ENCODE results near the gene RASSF7.

Gene RASSF7

GRCh38 chr11:587546-587945 lies 26.8 kb downstream of the RASSF7 start:
- DNase-seq, result no peak

- DNase-seq, result no peak
These were observed 27.2 kb downstream of the RASSF7 start for GRCh38 chr11:587978-588380.

DNA sequence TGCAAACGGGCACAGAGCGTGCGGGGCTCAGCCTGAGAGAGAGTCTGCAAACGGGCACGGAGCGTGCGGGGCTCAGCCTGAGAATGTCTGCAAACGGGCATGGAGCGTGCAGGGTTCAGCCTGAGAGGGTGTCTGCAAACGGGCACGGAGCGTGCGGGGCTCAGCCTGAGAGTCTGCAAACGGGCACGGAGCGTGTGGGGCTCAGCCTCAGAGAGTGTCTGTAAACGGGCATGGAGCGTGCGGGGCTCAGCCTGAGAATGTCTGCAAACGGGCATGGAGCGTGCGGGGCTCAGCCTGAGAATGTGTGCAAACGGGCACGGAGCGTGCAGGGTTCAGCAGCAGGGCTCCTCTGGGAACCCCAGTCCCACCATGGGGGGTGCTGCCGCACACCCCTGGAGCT lies 29.0 kb downstream of the RASSF7 start:
- DNase-seq, result no peak

DNA sequence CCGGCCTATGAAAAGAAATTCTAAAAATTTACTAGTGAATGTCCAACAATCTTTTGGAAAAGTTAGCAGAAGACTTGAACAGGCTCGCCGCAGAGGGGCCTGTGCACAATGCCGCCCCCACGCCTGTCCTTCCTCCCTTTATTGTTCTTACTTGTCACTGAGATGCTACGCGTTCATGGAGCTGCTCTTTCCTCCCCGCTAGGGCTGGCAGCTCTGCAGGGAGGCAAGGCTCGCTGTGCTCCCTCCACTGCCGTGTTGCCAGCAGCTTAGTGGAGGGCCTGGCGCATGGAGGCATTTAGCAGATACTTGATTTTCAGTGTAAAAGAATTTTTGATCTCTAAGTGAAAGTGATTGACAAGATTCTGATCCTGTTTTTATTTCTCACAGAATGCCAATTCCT lies 30.2 kb downstream of the RASSF7 start:
- DNase-seq, result no peak

- DNase-seq, result no peak
These were observed 31.7 kb downstream of the RASSF7 start for GRCh38 chr11:592501-592900.

DNA sequence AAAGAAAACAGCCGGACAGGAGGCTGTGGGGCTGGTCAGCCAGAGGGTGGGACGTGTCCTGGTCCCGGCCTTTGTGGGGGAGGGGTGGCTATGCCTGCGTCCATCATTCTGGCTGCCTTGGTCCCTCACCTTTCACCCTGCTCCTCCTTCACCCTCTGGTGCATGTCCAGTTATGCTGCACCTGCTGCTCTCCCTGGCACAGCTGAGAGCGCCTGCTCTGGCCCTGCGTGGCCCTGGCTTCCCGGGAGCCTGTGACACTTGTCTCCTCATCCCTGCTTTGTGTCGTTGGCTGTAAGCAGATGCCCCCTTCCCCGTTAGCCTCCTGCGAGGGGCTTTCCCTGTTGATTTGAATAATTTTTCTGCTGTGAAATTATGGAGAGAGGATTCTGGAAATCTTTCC lies 32.1 kb downstream of the RASSF7 start:
- DNase-seq, result no peak

- no peak for DNase-seq
These were observed 32.6 kb downstream of the RASSF7 start for GRCh38 chr11:593347-593746.

- no peak for DNase-seq
These were observed 34.6 kb downstream of the RASSF7 start for GRCh38 chr11:595400-595799.

DNA sequence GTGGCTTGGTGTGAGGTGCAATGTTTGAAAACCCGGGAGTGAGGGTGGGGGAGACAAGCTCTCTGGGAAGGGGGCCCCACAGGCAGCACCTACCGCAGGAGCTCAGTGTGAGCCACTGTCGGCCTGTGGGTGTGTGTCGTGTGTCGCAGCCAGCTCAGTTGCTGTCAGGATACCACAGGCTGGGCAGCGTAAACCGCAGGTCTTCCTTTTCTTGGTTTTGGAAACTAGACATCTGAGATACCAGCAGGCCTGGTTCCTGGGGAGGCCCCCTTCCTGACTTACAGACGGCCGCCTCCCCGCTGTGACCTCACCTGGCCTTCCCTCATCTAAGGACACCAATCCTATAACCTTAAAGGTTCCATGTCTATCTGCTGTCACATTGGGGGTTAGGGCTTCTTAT lies 35.6 kb downstream of the RASSF7 start:
- DNase-seq, result no peak

- no peak for DNase-seq
These were observed 36.5 kb downstream of the RASSF7 start for GRCh38 chr11:597166-597725.

DNA sequence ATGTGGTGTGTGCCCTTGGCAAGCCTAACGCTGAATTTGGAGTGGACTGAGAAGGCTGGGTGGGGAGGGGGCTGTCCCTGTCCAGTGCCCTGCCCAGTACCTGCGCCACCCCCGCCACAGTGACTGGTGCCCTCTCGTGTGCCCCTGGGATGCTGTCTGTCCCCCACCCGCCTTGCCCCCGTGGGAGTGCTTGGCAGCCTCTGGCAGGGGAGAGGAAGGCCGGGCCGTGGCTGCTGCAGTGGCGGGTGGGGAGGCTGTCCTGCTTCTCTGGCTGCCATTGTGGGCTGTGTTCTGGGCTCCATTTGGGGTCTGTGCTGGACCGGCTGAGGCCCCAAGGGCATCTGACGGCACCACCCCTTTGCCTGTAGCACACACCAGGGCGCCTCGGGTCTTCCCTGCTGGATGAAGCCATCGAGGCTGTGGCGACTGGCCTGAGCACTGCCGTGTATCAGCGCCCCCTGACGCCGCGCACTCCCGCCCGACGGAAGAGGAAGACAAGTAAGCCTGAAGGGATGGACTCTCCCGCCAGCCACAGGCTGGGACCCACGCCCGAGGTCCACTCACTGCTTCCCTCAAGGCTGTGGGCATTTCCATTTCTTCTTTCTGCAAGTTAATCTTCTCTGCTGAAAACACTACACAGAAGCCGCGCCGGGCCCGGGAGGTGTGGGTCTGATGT lies 37.4 kb downstream of the RASSF7 start:
- DNase-seq, result no peak

DNA sequence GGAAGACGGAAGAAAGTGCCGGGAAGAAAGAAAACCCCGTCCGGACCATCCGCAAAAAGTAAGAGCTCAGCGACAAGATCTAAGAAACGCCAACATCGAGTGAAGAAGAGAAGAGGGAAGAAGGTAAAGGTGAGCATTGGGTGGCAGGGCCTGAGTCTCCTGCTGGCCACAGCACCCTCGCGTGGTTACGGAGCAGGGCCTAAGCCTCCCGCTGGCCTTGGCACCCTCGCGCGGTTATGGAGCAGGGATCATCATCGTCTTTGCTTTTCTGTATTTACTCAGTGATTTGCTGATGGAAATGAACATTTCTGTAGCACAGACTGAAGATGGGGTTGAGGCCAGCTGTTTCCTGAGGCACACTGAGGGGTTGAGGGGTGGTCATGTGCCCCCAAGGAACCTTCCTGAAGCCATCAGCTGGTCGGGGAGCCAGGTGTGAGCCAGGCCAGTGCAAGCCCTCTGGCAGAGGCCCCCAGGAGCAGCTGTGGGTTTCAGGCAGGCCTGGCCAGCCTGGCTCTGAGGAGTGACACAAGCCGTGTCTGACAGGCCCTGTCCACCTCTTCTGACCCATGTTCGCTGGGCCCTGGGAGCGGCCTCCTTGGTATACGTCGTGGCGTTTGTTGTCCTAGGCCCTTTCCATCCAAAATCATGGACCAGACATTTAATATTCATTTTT lies 40.9 kb downstream of the RASSF7 start:
- no peak for DNase-seq

DNA sequence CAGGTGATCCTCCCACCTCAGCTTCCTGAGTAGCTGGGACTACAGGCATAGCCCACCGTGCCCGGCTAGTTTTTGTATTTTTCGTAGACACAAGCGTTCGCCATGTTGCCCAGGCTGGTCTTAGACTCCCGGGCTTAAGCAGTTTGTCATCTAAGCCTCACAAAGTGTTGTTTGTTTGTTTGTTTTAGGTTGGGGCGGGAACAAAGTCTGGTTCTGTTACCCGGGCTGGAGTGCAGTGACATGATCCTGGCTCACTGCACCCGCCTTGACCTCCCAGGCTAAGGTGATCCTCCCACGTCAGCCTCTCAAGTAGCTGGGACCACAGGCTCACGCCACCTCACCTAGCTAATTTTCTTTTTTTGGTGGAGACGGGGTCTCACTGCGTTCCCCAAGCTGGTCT lies 42.4 kb downstream of the RASSF7 start:
- DNase-seq, result no peak

DNA sequence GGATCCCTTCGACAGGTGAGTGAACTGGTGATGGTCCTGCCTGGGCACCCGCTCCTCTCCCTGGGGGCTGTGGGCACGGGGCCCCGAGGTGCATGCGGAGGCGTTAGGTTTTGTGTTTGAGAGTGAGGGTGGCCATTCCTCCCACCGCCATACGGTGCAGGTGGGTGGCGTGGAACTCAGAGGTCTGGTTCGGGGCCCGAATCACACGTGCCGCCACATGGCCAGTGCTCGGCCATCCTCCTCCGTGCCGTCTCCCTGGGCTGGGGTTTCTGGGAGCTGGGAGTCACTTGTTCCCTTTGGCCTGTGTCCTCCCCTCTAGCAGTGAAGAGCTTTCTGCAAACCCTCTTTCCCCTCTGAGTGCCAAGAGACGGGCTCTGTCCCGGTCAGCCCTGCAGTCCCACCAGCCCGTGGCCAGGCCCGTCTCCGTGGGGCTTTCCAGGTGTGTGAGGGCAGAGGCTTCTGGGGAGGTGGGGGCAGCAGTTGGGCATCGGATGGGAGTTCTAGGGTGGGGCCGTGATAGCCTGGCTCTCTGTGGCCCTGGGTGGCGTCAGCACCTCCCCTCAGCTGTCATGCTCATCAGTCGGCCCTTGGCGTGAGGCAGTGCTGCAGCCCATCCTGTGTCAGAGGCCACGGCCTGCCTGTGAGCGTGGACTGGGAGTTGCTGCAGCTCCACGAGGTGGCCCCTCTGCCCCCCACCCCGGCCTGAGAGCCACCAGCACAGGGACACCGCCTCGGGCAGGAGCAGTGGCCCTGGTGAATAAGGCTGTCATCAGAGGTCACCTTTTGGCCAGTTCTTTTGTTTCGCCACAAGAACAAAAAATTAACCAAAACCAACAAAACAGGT lies 44.7 kb downstream of the RASSF7 start:
- DNase-seq, result no peak

DNA sequence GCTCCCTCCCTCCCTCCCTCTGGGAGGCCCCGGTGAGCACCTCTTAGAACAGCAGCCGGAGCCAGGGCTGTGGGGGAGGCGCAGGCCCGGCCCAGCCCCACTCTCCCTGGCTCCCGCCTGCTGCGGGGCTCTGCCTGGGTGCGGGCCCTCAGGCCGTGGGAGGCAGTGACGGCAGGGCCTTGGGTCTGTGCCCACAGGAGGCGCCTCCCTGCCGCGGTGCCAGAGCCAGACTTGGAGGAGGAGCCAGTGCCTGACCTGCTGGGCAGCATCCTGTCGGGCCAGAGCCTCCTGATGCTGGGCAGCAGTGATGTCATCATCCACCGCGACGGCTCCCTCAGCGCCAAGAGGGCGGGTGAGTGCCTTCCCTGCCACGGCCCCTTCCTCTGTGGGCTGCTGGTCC lies 45.5 kb downstream of the RASSF7 start:
- DNase-seq, result no peak

DNA sequence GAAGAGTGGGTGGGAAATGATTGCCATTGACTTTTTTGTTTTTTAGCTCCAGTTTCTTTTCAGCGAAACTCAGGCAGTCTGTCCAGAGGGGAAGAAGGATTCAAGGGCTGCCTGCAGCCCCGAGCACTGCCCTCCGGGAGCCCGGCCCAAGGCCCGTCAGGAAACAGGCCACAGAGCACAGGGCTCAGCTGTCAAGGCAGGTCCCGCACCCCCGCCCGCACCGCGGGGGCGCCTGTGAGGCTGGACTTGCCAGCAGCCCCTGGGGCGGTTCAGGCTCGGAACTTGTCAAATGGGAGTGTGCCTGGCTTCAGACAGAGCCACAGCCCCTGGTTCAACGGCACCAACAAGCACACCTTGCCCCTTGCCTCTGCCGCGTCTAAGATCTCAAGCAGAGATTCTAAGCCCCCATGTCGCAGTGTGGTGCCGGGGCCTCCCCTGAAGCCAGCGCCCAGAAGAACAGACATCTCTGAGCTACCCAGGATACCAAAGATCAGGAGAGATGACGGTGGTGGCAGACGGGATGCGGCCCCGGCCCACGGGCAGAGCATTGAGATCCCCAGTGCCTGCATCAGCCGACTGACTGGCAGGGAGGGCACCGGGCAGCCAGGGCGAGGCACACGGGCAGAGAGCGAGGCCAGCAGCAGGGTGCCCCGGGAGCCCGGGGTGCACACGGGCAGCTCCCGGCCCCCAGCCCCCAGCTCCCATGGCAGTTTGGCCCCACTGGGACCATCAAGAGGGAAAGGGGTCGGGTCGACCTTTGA lies 46.4 kb downstream of the RASSF7 start:
- DNase-seq, result no peak

DNA sequence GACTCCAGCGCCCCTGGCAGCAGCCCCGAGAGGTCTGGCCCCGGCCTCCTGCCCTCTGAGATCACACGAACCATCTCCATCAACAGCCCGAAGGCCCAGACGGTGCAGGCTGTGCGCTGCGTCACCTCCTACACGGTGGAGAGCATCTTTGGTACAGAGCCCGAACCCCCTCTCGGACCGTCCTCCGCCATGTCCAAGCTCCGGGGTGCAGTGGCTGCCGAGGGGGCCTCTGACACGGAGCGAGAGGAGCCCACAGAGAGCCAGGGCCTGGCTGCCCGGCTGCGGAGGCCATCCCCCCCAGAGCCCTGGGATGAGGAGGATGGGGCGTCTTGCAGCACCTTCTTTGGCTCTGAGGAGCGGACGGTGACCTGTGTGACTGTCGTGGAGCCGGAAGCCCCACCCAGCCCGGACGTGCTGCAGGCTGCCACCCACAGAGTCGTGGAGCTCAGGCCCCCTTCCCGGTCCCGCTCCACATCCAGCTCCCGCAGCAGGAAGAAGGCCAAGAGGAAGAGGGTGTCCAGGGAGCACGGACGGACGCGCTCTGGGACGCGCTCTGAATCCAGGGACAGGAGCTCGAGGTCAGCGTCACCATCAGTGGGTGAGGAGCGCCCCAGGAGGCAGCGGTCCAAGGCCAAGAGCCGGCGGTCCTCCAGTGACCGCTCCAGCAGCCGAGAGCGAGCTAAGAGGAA lies 47.3 kb downstream of the RASSF7 start:
- DNase-seq, result no peak

- DNase-seq, result no peak
These were observed 48.1 kb downstream of the RASSF7 start for GRCh38 chr11:608791-609251.

GRCh38 chr11:609341-609811 lies 48.6 kb downstream of the RASSF7 start:
- no peak for DNase-seq

DNA sequence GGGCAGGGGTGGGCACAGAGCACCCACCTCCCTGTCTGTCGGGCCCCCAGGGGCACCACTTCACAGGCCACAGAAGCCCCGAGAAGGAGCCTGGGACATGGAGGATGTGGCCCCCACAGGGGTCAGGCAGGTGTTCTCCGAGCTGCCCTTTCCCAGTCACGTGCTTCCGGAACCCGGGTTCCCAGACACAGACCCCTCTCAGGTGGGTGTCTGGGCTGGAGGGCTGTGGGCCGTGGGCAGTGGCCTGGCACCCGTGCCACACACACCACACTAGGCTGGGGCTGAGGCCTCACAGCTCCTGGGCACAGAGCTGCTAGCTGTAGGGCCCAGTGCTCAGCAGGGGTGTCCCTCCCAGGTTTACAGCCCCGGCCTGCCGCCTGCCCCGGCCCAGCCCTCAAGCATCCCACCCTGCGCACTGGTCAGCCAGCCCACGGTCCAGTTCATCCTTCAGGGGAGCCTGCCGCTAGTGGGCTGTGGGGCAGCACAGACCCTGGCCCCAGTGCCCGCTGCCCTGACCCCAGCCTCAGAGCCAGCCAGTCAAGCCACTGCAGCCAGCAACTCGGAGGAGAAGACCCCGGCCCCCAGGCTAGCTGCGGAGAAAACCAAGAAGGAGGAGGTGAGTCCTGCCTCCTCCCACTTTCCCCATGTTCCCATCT lies 49.5 kb downstream of the RASSF7 start:
- DNase-seq, result no peak
